WI38 (cell line): ENCODE measurements around the gene GSE1.

ENCODE experiments used
- H3K4me3 ChIP-seq: 2 replicates; pipeline ENCODE4 v1.5.1; 2011; ENCODE audit warnings: low read depth, mild to moderate bottlenecking, control low read depth, low read length
- TF ChIP-seq, protein P1 (sequence below): IDR thresholded peaks from 2 replicates; pipeline ENCODE4 v1.5.1; 2012; ENCODE audit warnings: low read depth, mild to moderate bottlenecking, control low read depth, low read length

The GSE1 gene

DNA sequence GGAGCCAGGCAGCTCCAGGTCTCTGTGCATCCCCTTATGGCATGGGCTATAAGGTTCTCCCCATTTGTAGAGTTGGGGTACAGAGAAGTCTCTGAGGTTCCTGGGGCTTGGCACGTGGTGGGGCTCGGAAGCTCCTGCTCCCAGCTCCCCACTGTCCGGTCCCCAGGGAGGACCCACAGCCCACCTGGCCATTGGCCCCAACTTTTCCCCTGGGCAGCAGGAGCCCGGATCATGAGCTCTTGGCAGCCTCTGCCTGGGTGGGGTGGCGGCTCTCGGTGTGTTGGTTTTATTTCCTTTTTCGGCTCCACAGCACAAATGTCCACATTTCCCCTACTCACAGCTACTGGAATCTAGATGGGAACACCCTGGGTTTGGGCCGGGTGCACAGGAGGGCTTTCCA is 30.5 kb downstream of the GSE1 start:
- H3K4me3 ChIP-seq: no peak overlapping the region
- TF ChIP-seq, protein P1, sequence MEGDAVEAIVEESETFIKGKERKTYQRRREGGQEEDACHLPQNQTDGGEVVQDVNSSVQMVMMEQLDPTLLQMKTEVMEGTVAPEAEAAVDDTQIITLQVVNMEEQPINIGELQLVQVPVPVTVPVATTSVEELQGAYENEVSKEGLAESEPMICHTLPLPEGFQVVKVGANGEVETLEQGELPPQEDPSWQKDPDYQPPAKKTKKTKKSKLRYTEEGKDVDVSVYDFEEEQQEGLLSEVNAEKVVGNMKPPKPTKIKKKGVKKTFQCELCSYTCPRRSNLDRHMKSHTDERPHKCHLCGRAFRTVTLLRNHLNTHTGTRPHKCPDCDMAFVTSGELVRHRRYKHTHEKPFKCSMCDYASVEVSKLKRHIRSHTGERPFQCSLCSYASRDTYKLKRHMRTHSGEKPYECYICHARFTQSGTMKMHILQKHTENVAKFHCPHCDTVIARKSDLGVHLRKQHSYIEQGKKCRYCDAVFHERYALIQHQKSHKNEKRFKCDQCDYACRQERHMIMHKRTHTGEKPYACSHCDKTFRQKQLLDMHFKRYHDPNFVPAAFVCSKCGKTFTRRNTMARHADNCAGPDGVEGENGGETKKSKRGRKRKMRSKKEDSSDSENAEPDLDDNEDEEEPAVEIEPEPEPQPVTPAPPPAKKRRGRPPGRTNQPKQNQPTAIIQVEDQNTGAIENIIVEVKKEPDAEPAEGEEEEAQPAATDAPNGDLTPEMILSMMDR: no peak

DNA sequence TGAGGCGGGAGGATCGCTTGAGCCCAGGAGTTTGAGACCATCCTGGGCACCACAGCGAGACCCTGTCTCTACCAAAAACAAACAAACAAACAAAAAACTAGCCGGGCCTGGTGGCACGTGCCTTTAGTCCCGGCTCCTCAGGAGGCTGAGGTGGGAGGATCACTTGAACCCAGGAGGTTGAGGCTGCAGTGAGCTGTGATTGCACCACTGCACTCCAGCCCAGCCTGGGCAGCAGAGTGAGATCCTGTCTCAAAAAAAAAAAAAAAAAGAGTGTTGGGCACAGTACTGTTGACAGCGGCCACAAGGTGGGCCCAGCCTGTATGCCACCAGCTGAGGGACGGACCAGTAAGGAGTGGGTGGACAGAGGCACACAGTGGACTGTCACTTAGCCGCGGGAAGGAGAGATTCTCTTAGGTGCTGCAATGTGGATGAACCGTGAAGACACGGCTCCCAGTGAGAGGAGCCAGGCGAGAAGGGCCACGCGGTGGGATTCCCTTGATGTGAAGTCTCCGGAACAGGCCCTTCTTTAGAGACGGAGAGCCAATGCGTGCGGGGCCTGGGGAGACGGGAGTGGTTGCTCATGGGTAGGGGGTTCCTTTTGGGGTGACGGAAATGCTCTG is 31.1 kb downstream of the GSE1 start:
- H3K4me3 ChIP-seq: no peak overlapping the region
- TF ChIP-seq, protein P1: no peak

DNA sequence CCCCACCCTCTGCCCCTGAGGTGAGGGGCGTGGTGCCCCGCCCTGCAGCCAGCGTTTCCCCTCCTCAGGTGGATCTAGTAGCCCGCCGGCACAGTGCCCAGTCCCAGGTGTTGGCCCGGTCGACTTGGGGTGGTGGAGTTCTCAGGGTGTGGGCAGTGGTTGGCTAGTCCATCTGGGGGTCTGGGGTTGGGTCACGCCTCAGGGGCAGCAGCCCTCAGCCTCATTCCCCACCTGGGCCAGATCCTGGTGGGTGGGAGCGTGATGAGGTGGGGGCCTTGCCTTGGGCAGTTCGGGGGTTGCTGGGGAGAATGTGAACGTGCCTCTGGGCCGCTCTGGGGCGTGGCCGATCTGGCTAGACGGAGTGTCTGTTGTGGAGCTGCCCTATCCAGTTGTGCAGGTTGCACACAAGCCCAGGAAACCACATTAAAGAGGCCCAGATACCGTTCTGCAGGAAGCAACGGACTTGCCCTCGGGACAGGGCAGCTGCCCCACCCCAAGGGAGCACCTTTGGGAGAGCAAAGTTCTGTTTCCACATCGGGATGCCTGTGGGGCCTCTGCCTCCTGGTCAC is 32.0 kb downstream of the GSE1 start:
- no peak overlapping the region for H3K4me3 ChIP-seq
- TF ChIP-seq, protein P1: no peak

DNA sequence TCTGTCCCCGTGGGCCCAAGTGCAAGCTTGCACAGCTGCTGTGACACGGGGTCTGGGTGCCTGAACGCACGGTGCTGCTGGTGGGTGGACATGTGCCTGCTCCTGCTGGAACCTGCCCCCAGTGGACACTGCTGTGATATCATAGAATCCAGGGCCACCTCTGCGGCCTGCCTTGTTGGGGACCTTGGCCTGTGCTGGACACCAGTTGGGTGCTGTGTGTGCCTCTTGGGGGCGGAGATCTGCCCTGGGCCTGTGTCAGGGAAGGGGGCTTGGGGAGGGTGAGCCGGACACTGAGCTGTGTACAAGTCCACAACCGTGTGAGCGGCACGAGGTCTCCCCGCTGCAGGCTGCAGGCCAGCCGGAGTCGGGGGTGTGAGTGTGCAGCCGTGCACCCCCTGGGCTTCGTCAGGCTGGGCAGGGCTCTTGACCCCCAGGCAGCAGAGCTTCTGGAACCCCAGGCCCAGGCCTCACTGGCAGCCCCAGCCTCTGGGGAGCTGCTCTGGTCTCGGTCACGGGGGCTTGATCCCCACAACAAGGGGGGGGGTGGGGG is 33.3 kb downstream of the GSE1 start:
- no peak overlapping the region for H3K4me3 ChIP-seq
- TF ChIP-seq, protein P1: no peak

DNA sequence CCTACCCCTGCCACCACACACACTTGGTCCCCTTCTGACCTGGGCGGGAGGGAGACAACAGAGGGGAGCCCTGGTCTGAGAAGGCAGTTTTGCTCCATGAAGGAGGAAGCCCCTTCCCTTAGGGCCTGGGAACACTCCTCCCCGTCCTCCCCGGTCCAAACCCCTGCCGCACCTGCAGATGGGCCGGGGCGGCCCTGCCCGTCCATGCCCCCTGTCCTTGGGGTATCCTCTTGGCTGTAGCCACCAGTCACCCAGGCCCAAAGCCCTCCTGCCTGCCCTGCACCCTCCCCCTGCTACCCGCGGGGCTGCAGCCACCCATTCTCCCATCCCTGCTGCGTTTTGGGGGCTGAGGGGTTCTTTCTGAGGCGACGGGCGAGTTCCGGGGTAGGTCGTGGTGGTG is 33.9 kb downstream of the GSE1 start:
- TF ChIP-seq, protein P1: no peak
- no peak overlapping the region for H3K4me3 ChIP-seq

DNA sequence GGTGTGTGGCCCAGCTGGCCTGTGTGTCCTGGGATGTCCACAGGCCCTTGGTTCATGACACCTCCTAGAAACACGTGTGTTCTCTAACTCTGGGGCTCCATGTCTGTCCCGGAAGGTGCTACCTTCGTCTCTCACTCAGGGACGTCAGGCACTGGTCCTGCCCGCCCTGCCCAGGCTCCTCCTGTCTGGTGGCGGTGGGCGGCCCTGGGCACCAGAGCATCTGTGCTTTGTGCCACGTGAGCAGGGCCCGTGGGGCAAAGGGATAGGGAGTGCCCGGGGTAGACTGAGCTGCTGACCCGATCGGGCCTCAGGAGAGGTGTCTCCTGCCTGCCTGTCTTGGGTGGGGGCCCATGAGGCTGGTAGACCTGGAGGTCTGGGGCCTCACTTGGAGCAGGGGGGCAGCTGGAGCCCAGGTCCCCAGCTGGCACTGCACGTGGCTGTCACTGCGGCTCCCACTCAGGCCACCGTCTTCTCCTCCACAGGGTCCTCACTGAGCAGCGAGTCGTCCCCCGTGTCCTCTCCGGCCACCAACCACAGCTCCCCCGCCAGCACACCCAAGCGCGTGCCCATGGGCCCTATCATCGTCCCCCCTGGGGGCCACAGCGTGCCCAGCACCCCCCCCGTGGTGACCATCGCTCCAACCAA is 35.1 kb downstream of the GSE1 start:
- TF ChIP-seq, protein P1: no peak
- no peak overlapping the region for H3K4me3 ChIP-seq

DNA sequence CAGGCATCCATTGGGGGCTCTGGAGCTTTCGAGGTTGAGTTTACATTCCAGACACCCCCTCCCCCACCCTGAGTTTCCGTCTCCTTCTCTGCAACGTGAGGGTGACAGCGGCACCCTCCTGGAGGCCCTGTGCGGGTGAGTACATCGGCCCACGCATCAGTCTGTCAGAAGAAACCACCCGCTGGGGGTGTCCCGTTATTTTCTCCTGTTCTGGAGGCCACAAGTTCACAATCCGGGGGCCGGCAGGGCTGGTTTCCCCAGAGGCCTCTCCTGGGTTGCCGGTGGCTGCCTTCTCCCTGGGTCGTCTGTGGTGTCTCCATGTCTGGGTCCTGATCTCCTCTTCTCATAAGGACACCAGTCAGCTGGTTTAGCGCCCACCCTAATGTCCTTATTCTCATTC is 35.7 kb downstream of the GSE1 start:
- no peak overlapping the region for H3K4me3 ChIP-seq
- TF ChIP-seq, protein P1: no peak
